T-cell (primary cell): ENCODE results near the gene BATF3. TPM values are rescaled to one million over a fixed set of nuclear protein-coding genes. Genes with fewer than 3 reads are reported as not detected.

Source experiments
- ATAC-seq, 4 experiments: fragments of 200-7000 bp in 3 of 4; fragments of 150-1000 bp in 1 of 4; cut with Tn5 transposase; replicated peaks in 1 of 4; 1 replicate in 3 of 4; 2 replicates in 1 of 4; pipeline ENCODE4 v1.10.0; 2021; ENCODE audit warnings: moderate library complexity in 3 of 4, mild to moderate bottlenecking in 2 of 4, moderate number of reproducible peaks in 1 of 4
- CTCF ChIA-PET, 2 donors: fragments of 300-600 bp; sonication (Branson Sonifier 250); formaldehyde crosslinking; loops; one replicate each; lab custom pipeline; 2022; ENCODE audit warnings: antibody characterized with exemption in 2 of 2; lab: Charles Lee
- POLR2A ChIA-PET, 2 donors: fragments of 300-600 bp; sonication (Branson Sonifier 250); formaldehyde crosslinking; loops; one replicate each; lab custom pipeline; 2022; ENCODE audit warnings: antibody characterized with exemption in 2 of 2; lab: Charles Lee
- DNase-seq, 35 experiments: peaks; one replicate each; pipeline versions ENCODE4 v3.0.0 to v3.0.0-alpha.2; 2013 to 2023
- H3K27ac ChIP-seq: one replicate; pipeline ENCODE4 v1.5.1; 2013; ENCODE audit warnings: low read length
- H3K27me3 ChIP-seq, 2 experiments: replicated peaks in 1 of 2; 1 replicate in 1 of 2; 2 replicates in 1 of 2; pipeline versions ENCODE4 v1.6.1 to v1.7.0; 2013; ENCODE audit warnings: low read length in 1 of 2, mixed read lengths in 1 of 2; ENCODE audit not compliant: control insufficient read depth in 2 of 2, insufficient read depth in 2 of 2; ENCODE audit errors: extremely low read depth in 1 of 2
- H3K36me3 ChIP-seq, 2 donors: 1 replicate in 1 of 2; 2 replicates in 1 of 2; pipeline versions ENCODE4 v1.6.1 to v1.7.0; 2013; ENCODE audit warnings: low read length in 1 of 2; ENCODE audit not compliant: control insufficient read depth in 2 of 2, insufficient read depth in 1 of 2; ENCODE audit errors: extremely low read depth in 1 of 2
- H3K4me1 ChIP-seq, 2 experiments: 1 replicate in 1 of 2; 2 replicates in 1 of 2; pipeline versions ENCODE4 v1.6.1 to v1.7.0; 2013; ENCODE audit warnings: low read length in 2 of 2, mixed read lengths in 1 of 2; ENCODE audit not compliant: insufficient read depth in 2 of 2, control insufficient read depth in 1 of 2; ENCODE audit errors: extremely low read depth in 1 of 2
- H3K4me3 ChIP-seq, 2 donors: 1 replicate in 1 of 2; 2 replicates in 1 of 2; pipeline versions ENCODE4 v1.5.1 to v1.7.0; 2013; ENCODE audit warnings: mild to moderate bottlenecking in 2 of 2, low read length in 1 of 2, moderate library complexity in 1 of 2; ENCODE audit not compliant: control insufficient read depth in 1 of 2; ENCODE audit errors: extremely low read depth in 1 of 2
- H3K9me3 ChIP-seq: 2 replicates; pipeline ENCODE4 v1.7.0; 2013
- H3K27ac Mint-ChIP-seq, 2 donors: one replicate each; pipeline ENCODE4 v1.8.0; 2020 to 2021; ENCODE audit warnings: mild to moderate bottlenecking in 2 of 2, mixed read lengths in 2 of 2
- H3K27me3 Mint-ChIP-seq, 2 donors: one replicate each; pipeline ENCODE4 v1.8.0; 2021 to 2022; ENCODE audit warnings: mixed read lengths in 2 of 2
- H3K36me3 Mint-ChIP-seq: one replicate; pipeline ENCODE4 v1.8.0; 2021; ENCODE audit warnings: mixed read lengths
- H3K4me1 Mint-ChIP-seq, 3 donors: one replicate each; pipeline ENCODE4 v1.8.0; 2020 to 2022; ENCODE audit warnings: mixed read lengths in 3 of 3, mild to moderate bottlenecking in 1 of 3
- H3K4me3 Mint-ChIP-seq, 3 donors: one replicate each; pipeline ENCODE4 v1.8.0; 2020 to 2022; ENCODE audit warnings: mild to moderate bottlenecking in 3 of 3, mixed read lengths in 3 of 3, moderate library complexity in 3 of 3
- H3K9me3 Mint-ChIP-seq, 3 donors: one replicate each; pipeline ENCODE4 v1.8.0; 2020 to 2022; ENCODE audit warnings: mixed read lengths in 3 of 3
- WGBS: methylation state at CpG from one replicate; pipeline ENCODE4 v1.1.5; 2013; ENCODE audit warnings: missing lambda C conversion rate; ENCODE audit not compliant: insufficient coverage; 5-methylcytosine and 5-hydroxymethylcytosine counted together
- total RNA-seq, 35 experiments: library from RNA in 6 of 35; stranded (reverse) in 6 of 35; fragments of 120-200 nt in 1 of 35; gene quantifications; one replicate each; pipeline versions ENCODE4 v1.2.1 to v1.2.4 and lab custom pipeline; 2013 to 2026

BATF3 gene
- total RNA-seq, 5 donors from 2014 or later (not counting 1 experiment from before 2014, with no cell fraction given) = 0.30 to 3.2 (median 2.1) TPM

GRCh38 chr1:212700223-212700891, 717 bp upstream of the BATF3 start:
- Mint-ChIP-seq H3K4me1 (peaks cover 37 to 59% (median 58%) of the 10 kb centered on the region in 3 donors), H3K9me3 (no peaks in the 10 kb centered on the region), H3K36me3 (no peaks in the 10 kb centered on the region), H3K4me3 (peak overlapping the region; percentile 78 to 83 (median 80)), H3K27me3 (peaks cover 0 to 7% of the 10 kb centered on the region in 2 donors), H3K27ac (peak overlapping the region; percentile 70 to 77)
- under 1% methylated on average over 52 of the region's 56 CpGs for WGBS
- ChIA-PET POLR2A (no interaction called here), CTCF (interaction anchor here (1.1 to 1.8 kb wide), 2 partner anchors 16 to 61 kb away, joined by 3 to 4 read pairs; no protein-coding TSS in a partner anchor)
- DNase-seq = peak in 28 of 35 experiments; percentile 13 to 73 (median 26)
- ATAC-seq = peak; percentile 39 to 72 (median 48)
- peaks cover 13 to 37% of the 10 kb centered on the region in 2 experiments for H3K4me1 ChIP-seq
- no peaks in the 10 kb centered on the region for H3K9me3 ChIP-seq
- peaks cover 0 to 10% of the 10 kb centered on the region in 2 experiments for H3K27me3 ChIP-seq
- peak overlapping the region; percentile 58 to 64 for H3K4me3 ChIP-seq
- H3K36me3 ChIP-seq = no peaks in the 10 kb centered on the region
- peak overlapping the region; percentile 44 for H3K27ac ChIP-seq

- POLR2A ChIA-PET = no interaction called here
- peaks cover 0 to 10% of the 10 kb centered on the region in 2 experiments for H3K27me3 ChIP-seq
- Mint-ChIP-seq H3K4me1 (peaks cover 37 to 59% (median 54%) of the 10 kb centered on the region in 3 donors), H3K27me3 (peaks cover 0 to 7% of the 10 kb centered on the region in 2 donors), H3K36me3 (no peaks in the 10 kb centered on the region), H3K9me3 (no peaks in the 10 kb centered on the region), H3K4me3 (peak overlapping the region; percentile 78 to 83 (median 80)), H3K27ac (peak overlapping the region in 1 of 2 donors; percentile 66)
- no peaks in the 10 kb centered on the region for H3K36me3 ChIP-seq
- ATAC-seq = peak; percentile 57 to 71 (median 66)
- peak in 25 of 35 experiments; percentile 5 to 69 (median 25) for DNase-seq
- H3K27ac ChIP-seq = no peak overlapping the region
- CTCF ChIA-PET = interaction anchor here (0.7 to 1.0 kb wide), 2 partner anchors 47 to 53 kb away, joined by 3 to 10 read pairs; no protein-coding TSS in a partner anchor
- peak overlapping the region; percentile 55 to 61 for H3K4me3 ChIP-seq
- WGBS = under 1% methylated on average over 33 of the region's 42 CpGs
- no peaks in the 10 kb centered on the region for H3K9me3 ChIP-seq
- peaks cover 13 to 37% of the 10 kb centered on the region in 2 experiments for H3K4me1 ChIP-seq
These were observed 476 bp downstream of the BATF3 start for GRCh38 chr1:212699104-212699624.

- no peak overlapping the region for H3K27ac ChIP-seq
- CTCF ChIA-PET = interaction anchor here in 1 of 2 donors (1.0 kb wide), 1 partner anchor 48 kb away, joined by 3 read pairs; no protein-coding TSS in a partner anchor
- peaks cover 0 to 10% of the 10 kb centered on the region in 2 experiments for H3K27me3 ChIP-seq
- H3K27ac Mint-ChIP-seq = peak overlapping the region in 1 of 2 donors; percentile 72
- H3K27me3 Mint-ChIP-seq = peaks cover 0 to 7% of the 10 kb centered on the region in 2 donors
- no peaks in the 10 kb centered on the region for H3K9me3 Mint-ChIP-seq
- no peaks in the 10 kb centered on the region for H3K36me3 ChIP-seq
- peak overlapping the region; percentile 55 to 61 for H3K4me3 ChIP-seq
- WGBS = 12% methylated on average over 9 of the region's 12 CpGs
- H3K4me1 ChIP-seq = peaks cover 13 to 37% of the 10 kb centered on the region in 2 experiments
- POLR2A ChIA-PET = interaction anchor here in 1 of 2 donors (0.6 kb wide), 1 partner anchor 11 kb away, joined by 3 read pairs; no protein-coding TSS in a partner anchor
- H3K9me3 ChIP-seq = no peaks in the 10 kb centered on the region
- H3K4me1 Mint-ChIP-seq = peaks cover 37 to 57% (median 48%) of the 10 kb centered on the region in 3 donors
- peak overlapping the region; percentile 78 to 83 (median 80) for H3K4me3 Mint-ChIP-seq
- no peak for ATAC-seq
- no peaks in the 10 kb centered on the region for H3K36me3 Mint-ChIP-seq
- peak in 3 of 35 experiments; percentile 1 to 15 (median 7) for DNase-seq
These were observed 1.1 kb downstream of the BATF3 start for GRCh38 chr1:212698467-212699103.

GRCh38 chr1:212696721-212697331, 2.8 kb downstream of the BATF3 start:
- Mint-ChIP-seq H3K4me1 (peaks cover 30 to 43% (median 40%) of the 10 kb centered on the region in 3 donors), H3K9me3 (no peaks in the 10 kb centered on the region), H3K27me3 (peaks cover 0 to 7% of the 10 kb centered on the region in 2 donors), H3K36me3 (no peaks in the 10 kb centered on the region), H3K27ac (no peak overlapping the region), H3K4me3 (peak overlapping the region in 1 of 3 donors; percentile 21)
- Histone ChIP-seq H3K27ac (no peak overlapping the region), H3K4me1 (peaks cover 13 to 37% of the 10 kb centered on the region in 2 experiments), H3K4me3 (no peak overlapping the region), H3K36me3 (no peaks in the 10 kb centered on the region), H3K27me3 (peaks cover 0 to 21% of the 10 kb centered on the region in 2 experiments), H3K9me3 (no peaks in the 10 kb centered on the region)
- WGBS = 73% methylated on average over 3 of the region's 13 CpGs
- DNase-seq (no peak), ATAC-seq (no peak)
- POLR2A ChIA-PET = no interaction called here
- CTCF ChIA-PET = interaction anchor here in 1 of 2 donors (0.5 to 0.6 kb wide), 2 partner anchors 18 to 326 kb away, joined by 3 to 5 read pairs; no protein-coding TSS in a partner anchor

GRCh38 chr1:212692774-212693644, 6.6 kb downstream of the BATF3 start:
- Histone ChIP-seq H3K27ac (no peak overlapping the region), H3K36me3 (no peaks in the 10 kb centered on the region), H3K4me3 (no peak overlapping the region), H3K4me1 (peaks cover 4 to 7% of the 10 kb centered on the region in 2 experiments), H3K27me3 (peaks cover 0 to 37% of the 10 kb centered on the region in 2 experiments), H3K9me3 (no peaks in the 10 kb centered on the region)
- peaks cover 0 to 7% of the 10 kb centered on the region in 2 donors for H3K27me3 Mint-ChIP-seq
- ATAC-seq (no peak), DNase-seq (no peak)
- H3K9me3 Mint-ChIP-seq = no peaks in the 10 kb centered on the region
- H3K4me1 Mint-ChIP-seq = peaks cover 9 to 20% (median 19%) of the 10 kb centered on the region in 3 donors
- no peak overlapping the region for H3K4me3 Mint-ChIP-seq
- ChIA-PET POLR2A (no interaction called here), CTCF (interaction anchor here in 1 of 2 donors (0.5 kb wide), 1 partner anchor 139 kb away, joined by 16 read pairs; no protein-coding TSS in a partner anchor)
- 83% methylated on average over 1 of the region's 9 CpGs for WGBS
- no peak overlapping the region for H3K27ac Mint-ChIP-seq
- H3K36me3 Mint-ChIP-seq = no peaks in the 10 kb centered on the region
